Measurements from ENCODE around the gene PLPPR2.

Gene PLPPR2

GRCh38 chr19:11364296-11364904, 9.2 kb downstream of the PLPPR2 start:
- DNase-seq (ENCODE audit: low spot score), result no peak
- in situ Hi-C loops (cut with MboI; ENCODE audit: low sequenced_read_pairs, unreplicated experiment), result no loop called here
- TF ChIP-seq CTCF (IDR thresholded peaks at IDR 0.05; ENCODE audit: borderline replicate concordance, control extremely low read depth, extremely low read depth, insufficient read depth, missing control alignments), result no peak

- DNase-seq (ENCODE audit: low spot score), result no peak
- TF ChIP-seq CTCF (IDR thresholded peaks at IDR 0.05; ENCODE audit: borderline replicate concordance, control extremely low read depth, extremely low read depth, insufficient read depth, missing control alignments), result no peak
- in situ Hi-C loops (cut with MboI; ENCODE audit: low sequenced_read_pairs, unreplicated experiment), result no loop called here
Measured at GRCh38 chr19:11364935-11365334, 9.7 kb downstream of the PLPPR2 start.

- no peak for TF ChIP-seq CTCF (IDR thresholded peaks at IDR 0.05; ENCODE audit: borderline replicate concordance, control extremely low read depth, extremely low read depth, insufficient read depth, missing control alignments)
- in situ Hi-C loops (cut with MboI; ENCODE audit: low sequenced_read_pairs, unreplicated experiment), result no loop called here
- DNase-seq (ENCODE audit: low spot score), result no peak
Measured at GRCh38 chr19:11365557-11366117, 10.4 kb downstream of the PLPPR2 start.

- in situ Hi-C loops (cut with MboI; ENCODE audit: low sequenced_read_pairs, unreplicated experiment), result no loop called here
- DNase-seq (ENCODE audit: low spot score), result no peak
- no peak for TF ChIP-seq CTCF (IDR thresholded peaks at IDR 0.05; ENCODE audit: borderline replicate concordance, control extremely low read depth, extremely low read depth, insufficient read depth, missing control alignments)
Measured at GRCh38 chr19:11367528-11367927, 12.3 kb downstream of the PLPPR2 start.

- TF ChIP-seq CTCF (IDR thresholded peaks at IDR 0.05; ENCODE audit: borderline replicate concordance, control extremely low read depth, extremely low read depth, insufficient read depth, missing control alignments), result no peak
- in situ Hi-C loops (cut with MboI; ENCODE audit: low sequenced_read_pairs, unreplicated experiment), result no loop called here
- DNase-seq (ENCODE audit: low spot score), result no peak
Measured at GRCh38 chr19:11370744-11371143, 15.5 kb downstream of the PLPPR2 start.

- in situ Hi-C loops (cut with MboI; ENCODE audit: low sequenced_read_pairs, unreplicated experiment), result no loop called here
- TF ChIP-seq CTCF (IDR thresholded peaks at IDR 0.05; ENCODE audit: borderline replicate concordance, control extremely low read depth, extremely low read depth, insufficient read depth, missing control alignments), result no peak
- DNase-seq (ENCODE audit: low spot score), result no peak
Measured at GRCh38 chr19:11373166-11373884, 18.1 kb downstream of the PLPPR2 start.
